HepG2 (cell line): ENCODE results near the gene FBLIM1. TPM values are rescaled to one million over a fixed set of nuclear protein-coding genes. Genes with fewer than 3 reads are reported as not detected.

Experiments used
- ATF1 ChIP-seq: IDR thresholded peaks from 2 replicates; pipeline ENCODE4 v1.6.1; 2016; ENCODE audit warnings: mild to moderate bottlenecking, control low read depth
- BORCS8-MEF2B ChIP-seq: sonication (generic); formaldehyde crosslinking; IDR thresholded peaks from 2 replicates; pipeline ENCODE4 v1.8.0; 2022; ENCODE audit warnings: mild to moderate bottlenecking, missing genetic modification reagents
- ELF3 ChIP-seq: IDR thresholded peaks from 2 replicates; pipeline ENCODE4 v1.6.1; 2016; ENCODE audit warnings: missing genetic modification reagents, missing compliant biosample characterization
- ISL2 ChIP-seq: sonication (generic); formaldehyde crosslinking; IDR thresholded peaks from 2 replicates; pipeline ENCODE4 v1.5.0; 2020; ENCODE audit warnings: missing genetic modification reagents
- MTA1 ChIP-seq: sonication (generic); formaldehyde crosslinking; IDR thresholded peaks from 2 replicates; pipeline ENCODE4 v1.4.0; 2020; ENCODE audit warnings: missing genetic modification reagents, mild to moderate bottlenecking, borderline replicate concordance
- MXI1 ChIP-seq: IDR thresholded peaks from 3 replicates; pipeline ENCODE4 v1.6.1; 2012; ENCODE audit warnings: low read depth, low read length, inconsistent platforms, borderline replicate concordance
- NFE2L2 ChIP-seq: fragments of 150-350 bp; IDR thresholded peaks from 2 replicates; pipeline ENCODE4 v1.6.1; 2014; ENCODE audit warnings: low read length
- PITX1 ChIP-seq: sonication (generic); formaldehyde crosslinking; IDR thresholded peaks from 2 replicates; pipeline ENCODE4 v1.5.1; 2020; ENCODE audit warnings: mild to moderate bottlenecking, missing genetic modification reagents
- RBAK ChIP-seq: sonication (generic); formaldehyde crosslinking; IDR thresholded peaks from 2 replicates; pipeline ENCODE4 v1.5.1; 2020; ENCODE audit warnings: mild to moderate bottlenecking, missing genetic modification reagents
- SNAPC2 ChIP-seq: sonication (generic); formaldehyde crosslinking; IDR thresholded peaks from 2 replicates; pipeline ENCODE4 v1.8.1; 2022; ENCODE audit warnings: mild to moderate bottlenecking, missing genetic modification reagents
- SP5 ChIP-seq: IDR thresholded peaks from 2 replicates; pipeline ENCODE4 v1.6.1; 2016; ENCODE audit warnings: low read depth, borderline replicate concordance
- ZFY ChIP-seq: sonication (generic); formaldehyde crosslinking; IDR thresholded peaks from 2 replicates; pipeline ENCODE4 v1.4.0; 2020; ENCODE audit warnings: missing genetic modification reagents
- ZNF251 ChIP-seq: sonication (generic); formaldehyde crosslinking; IDR thresholded peaks from 2 replicates; pipeline ENCODE4 v1.9.0; 2021; ENCODE audit warnings: mild to moderate bottlenecking, missing genetic modification reagents
- ZNF33A ChIP-seq: sonication (generic); formaldehyde crosslinking; IDR thresholded peaks from 2 replicates; pipeline ENCODE4 v1.5.1; 2020; ENCODE audit warnings: missing genetic modification reagents, mild to moderate bottlenecking, moderate library complexity, borderline replicate concordance
- ZNF431 ChIP-seq: sonication (generic); formaldehyde crosslinking; IDR thresholded peaks from 2 replicates; pipeline ENCODE4 v1.9.0; 2022; ENCODE audit warnings: missing genetic modification reagents, low read depth, mild to moderate bottlenecking, borderline replicate concordance
- ZNF670 ChIP-seq: sonication (generic); formaldehyde crosslinking; IDR thresholded peaks from 2 replicates; pipeline ENCODE4 v1.8.0; 2022; ENCODE audit warnings: mild to moderate bottlenecking, missing genetic modification reagents, borderline replicate concordance
- ZNF766 ChIP-seq: sonication (generic); formaldehyde crosslinking; IDR thresholded peaks from 2 replicates; pipeline ENCODE4 v1.5.0; 2020; ENCODE audit warnings: missing genetic modification reagents, borderline replicate concordance
- polyA plus RNA-seq, 8 experiments: library from polyadenylated mRNA; depleted of rRNA in 3 of 8; stranded (reverse) in 7 of 8; unstranded in 1 of 8; fragments of >200 nt; fragmentation: Illumina TruSeq in 4 of 8; extraction: Trizol in 4 of 8; gene quantifications; 2 replicates each; pipeline versions ENCODE4 v1.2.1 to v1.2.3, GENCODE V29; 2011 to 2016; ENCODE audit warnings: low read depth in 4 of 8, missing spikeins in 1 of 8, mixed read lengths in 1 of 8; ENCODE audit not compliant: insufficient read depth in 1 of 8
- total RNA-seq, 5 experiments: library from RNA; depleted of rRNA; stranded (reverse); fragments of >200 nt; fragmentation: Illumina TruSeq; extraction: Trizol; gene quantifications; 2 replicates each; pipeline ENCODE4 v1.2.3, GENCODE V29; 2016; ENCODE audit warnings: low read depth in 1 of 5
- TF ChIP-seq, protein P1 (sequence below): sonication (generic); formaldehyde crosslinking; IDR thresholded peaks from 2 replicates; pipeline ENCODE4 v1.5.0; 2020; ENCODE audit warnings: mild to moderate bottlenecking, missing genetic modification reagents
- TF ChIP-seq, protein P2 (sequence below): sonication (generic); formaldehyde crosslinking; IDR thresholded peaks from 2 replicates; pipeline ENCODE4 v1.9.0; 2022; ENCODE audit warnings: missing genetic modification reagents, mild to moderate bottlenecking, borderline replicate concordance
- TF ChIP-seq, protein P3 (sequence below): sonication (generic); formaldehyde crosslinking; IDR thresholded peaks from 2 replicates; pipeline ENCODE4 v1.5.0; 2020; ENCODE audit warnings: missing genetic modification reagents
- TF ChIP-seq, protein P4 (sequence below): sonication (generic); formaldehyde crosslinking; IDR thresholded peaks from 2 replicates; pipeline ENCODE4 v1.5.1; 2020; ENCODE audit warnings: missing genetic modification reagents, mild to moderate bottlenecking, borderline replicate concordance
- TF ChIP-seq, protein P5 (sequence below): sonication (generic); formaldehyde crosslinking; IDR thresholded peaks from 2 replicates; pipeline ENCODE4 v1.4.0; 2020; ENCODE audit warnings: missing genetic modification reagents

FBLIM1 gene
- total and polyA plus RNA-seq, 2 of the 13 experiments (the other 11 are each of a cell fraction or from before 2014, with no cell fraction given) = 10.6 to 23.0 TPM

DNA sequence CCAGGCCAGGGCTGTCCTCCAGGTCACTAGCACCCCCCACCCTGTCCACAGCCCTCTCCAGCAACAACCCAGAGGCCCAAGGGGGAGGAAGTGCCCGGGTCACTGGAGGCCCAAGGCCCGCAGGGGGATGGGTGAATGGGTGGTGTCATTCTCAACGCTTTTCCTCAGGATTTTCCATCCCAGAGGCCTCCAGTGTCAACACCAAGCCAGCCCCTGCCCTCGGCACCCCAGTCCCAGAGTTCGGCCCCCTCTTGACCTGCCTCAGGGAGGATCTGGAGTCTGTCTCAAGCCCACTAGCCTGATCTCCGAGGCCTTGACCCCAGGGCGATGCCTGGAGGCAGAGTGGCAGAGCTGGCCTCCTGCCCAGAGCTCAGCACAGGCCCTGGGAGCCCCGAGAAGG is 11.2 kb upstream of the FBLIM1 start (continued):
- TF ChIP-seq, protein P1, sequence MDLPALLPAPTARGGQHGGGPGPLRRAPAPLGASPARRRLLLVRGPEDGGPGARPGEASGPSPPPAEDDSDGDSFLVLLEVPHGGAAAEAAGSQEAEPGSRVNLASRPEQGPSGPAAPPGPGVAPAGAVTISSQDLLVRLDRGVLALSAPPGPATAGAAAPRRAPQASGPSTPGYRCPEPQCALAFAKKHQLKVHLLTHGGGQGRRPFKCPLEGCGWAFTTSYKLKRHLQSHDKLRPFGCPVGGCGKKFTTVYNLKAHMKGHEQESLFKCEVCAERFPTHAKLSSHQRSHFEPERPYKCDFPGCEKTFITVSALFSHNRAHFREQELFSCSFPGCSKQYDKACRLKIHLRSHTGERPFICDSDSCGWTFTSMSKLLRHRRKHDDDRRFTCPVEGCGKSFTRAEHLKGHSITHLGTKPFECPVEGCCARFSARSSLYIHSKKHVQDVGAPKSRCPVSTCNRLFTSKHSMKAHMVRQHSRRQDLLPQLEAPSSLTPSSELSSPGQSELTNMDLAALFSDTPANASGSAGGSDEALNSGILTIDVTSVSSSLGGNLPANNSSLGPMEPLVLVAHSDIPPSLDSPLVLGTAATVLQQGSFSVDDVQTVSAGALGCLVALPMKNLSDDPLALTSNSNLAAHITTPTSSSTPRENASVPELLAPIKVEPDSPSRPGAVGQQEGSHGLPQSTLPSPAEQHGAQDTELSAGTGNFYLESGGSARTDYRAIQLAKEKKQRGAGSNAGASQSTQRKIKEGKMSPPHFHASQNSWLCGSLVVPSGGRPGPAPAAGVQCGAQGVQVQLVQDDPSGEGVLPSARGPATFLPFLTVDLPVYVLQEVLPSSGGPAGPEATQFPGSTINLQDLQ = no peak
- TF ChIP-seq, protein P2, sequence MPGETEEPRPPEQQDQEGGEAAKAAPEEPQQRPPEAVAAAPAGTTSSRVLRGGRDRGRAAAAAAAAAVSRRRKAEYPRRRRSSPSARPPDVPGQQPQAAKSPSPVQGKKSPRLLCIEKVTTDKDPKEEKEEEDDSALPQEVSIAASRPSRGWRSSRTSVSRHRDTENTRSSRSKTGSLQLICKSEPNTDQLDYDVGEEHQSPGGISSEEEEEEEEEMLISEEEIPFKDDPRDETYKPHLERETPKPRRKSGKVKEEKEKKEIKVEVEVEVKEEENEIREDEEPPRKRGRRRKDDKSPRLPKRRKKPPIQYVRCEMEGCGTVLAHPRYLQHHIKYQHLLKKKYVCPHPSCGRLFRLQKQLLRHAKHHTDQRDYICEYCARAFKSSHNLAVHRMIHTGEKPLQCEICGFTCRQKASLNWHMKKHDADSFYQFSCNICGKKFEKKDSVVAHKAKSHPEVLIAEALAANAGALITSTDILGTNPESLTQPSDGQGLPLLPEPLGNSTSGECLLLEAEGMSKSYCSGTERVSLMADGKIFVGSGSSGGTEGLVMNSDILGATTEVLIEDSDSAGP = 0 out of 2 replicates have a peak, but pooled peaks have one; percentile 25
- TF ChIP-seq ZNF670 = no peak
- no peak for TF ChIP-seq MXI1
- peak; percentile 47; the same call in 1 of the 2 replicates for TF ChIP-seq ELF3 (CRISPR knock-in tag)
- TF ChIP-seq, protein P3, sequence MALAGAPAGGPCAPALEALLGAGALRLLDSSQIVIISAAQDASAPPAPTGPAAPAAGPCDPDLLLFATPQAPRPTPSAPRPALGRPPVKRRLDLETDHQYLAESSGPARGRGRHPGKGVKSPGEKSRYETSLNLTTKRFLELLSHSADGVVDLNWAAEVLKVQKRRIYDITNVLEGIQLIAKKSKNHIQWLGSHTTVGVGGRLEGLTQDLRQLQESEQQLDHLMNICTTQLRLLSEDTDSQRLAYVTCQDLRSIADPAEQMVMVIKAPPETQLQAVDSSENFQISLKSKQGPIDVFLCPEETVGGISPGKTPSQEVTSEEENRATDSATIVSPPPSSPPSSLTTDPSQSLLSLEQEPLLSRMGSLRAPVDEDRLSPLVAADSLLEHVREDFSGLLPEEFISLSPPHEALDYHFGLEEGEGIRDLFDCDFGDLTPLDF (CRISPR knock-in tag) = no peak
- TF ChIP-seq SNAPC2 = no peak
- TF ChIP-seq RBAK (CRISPR knock-in tag) = no peak
- peak; percentile 43; the same call in 1 of the 2 replicates for TF ChIP-seq MTA1 (CRISPR knock-in tag)
- no peak for TF ChIP-seq ZNF431 (CRISPR knock-in tag)
- TF ChIP-seq PITX1 (CRISPR knock-in tag) = no peak
- TF ChIP-seq, protein P4, sequence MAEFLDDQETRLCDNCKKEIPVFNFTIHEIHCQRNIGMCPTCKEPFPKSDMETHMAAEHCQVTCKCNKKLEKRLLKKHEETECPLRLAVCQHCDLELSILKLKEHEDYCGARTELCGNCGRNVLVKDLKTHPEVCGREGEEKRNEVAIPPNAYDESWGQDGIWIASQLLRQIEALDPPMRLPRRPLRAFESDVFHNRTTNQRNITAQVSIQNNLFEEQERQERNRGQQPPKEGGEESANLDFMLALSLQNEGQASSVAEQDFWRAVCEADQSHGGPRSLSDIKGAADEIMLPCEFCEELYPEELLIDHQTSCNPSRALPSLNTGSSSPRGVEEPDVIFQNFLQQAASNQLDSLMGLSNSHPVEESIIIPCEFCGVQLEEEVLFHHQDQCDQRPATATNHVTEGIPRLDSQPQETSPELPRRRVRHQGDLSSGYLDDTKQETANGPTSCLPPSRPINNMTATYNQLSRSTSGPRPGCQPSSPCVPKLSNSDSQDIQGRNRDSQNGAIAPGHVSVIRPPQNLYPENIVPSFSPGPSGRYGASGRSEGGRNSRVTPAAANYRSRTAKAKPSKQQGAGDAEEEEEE (CRISPR knock-in tag) = no peak
- TF ChIP-seq ZNF33A (CRISPR knock-in tag) = no peak
- no peak for TF ChIP-seq ATF1
- no peak for TF ChIP-seq NFE2L2
- no peak for TF ChIP-seq BORCS8-MEF2B (CRISPR knock-in tag)
- no peak for TF ChIP-seq ZNF766 (CRISPR knock-in tag)
- no peak for TF ChIP-seq ISL2 (CRISPR knock-in tag)
- TF ChIP-seq ZFY (CRISPR knock-in tag) = peak; percentile 24; the same call in 1 of the 2 replicates
- no peak for TF ChIP-seq SP5 (CRISPR knock-in tag)
- TF ChIP-seq, protein P5, sequence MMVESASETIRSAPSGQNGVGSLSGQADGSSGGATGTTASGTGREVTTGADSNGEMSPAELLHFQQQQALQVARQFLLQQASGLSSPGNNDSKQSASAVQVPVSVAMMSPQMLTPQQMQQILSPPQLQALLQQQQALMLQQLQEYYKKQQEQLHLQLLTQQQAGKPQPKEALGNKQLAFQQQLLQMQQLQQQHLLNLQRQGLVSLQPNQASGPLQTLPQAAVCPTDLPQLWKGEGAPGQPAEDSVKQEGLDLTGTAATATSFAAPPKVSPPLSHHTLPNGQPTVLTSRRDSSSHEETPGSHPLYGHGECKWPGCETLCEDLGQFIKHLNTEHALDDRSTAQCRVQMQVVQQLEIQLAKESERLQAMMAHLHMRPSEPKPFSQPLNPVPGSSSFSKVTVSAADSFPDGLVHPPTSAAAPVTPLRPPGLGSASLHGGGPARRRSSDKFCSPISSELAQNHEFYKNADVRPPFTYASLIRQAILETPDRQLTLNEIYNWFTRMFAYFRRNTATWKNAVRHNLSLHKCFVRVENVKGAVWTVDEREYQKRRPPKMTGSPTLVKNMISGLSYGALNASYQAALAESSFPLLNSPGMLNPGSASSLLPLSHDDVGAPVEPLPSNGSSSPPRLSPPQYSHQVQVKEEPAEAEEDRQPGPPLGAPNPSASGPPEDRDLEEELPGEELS = peak; percentile 53; the same call in 1 of the 2 replicates
- no peak for TF ChIP-seq ZNF251
